Esophagus (tissue), 2 donors: Measurements from ENCODE around the gene KIRREL1. TPM values are rescaled to one million over a fixed set of nuclear protein-coding genes. Genes with fewer than 3 reads are reported as not detected.

Source experiments
- H3K27ac ChIP-seq, 2 donors: one replicate each; pipeline ENCODE4 v1.5.1; 2013; ENCODE audit warnings: low read depth in 2 of 2, mild to moderate bottlenecking in 2 of 2, inconsistent platforms in 1 of 2, low read length in 1 of 2, moderate library complexity in 1 of 2
- H3K27me3 ChIP-seq, 2 donors: one replicate each; pipeline ENCODE4 v1.6.1; 2013; ENCODE audit warnings: low read length in 2 of 2, control low read depth in 1 of 2, mild to moderate bottlenecking in 1 of 2; ENCODE audit not compliant: insufficient read depth in 2 of 2, control insufficient read depth in 1 of 2
- H3K36me3 ChIP-seq, 2 donors: one replicate each; pipeline ENCODE4 v1.6.1; 2013; ENCODE audit warnings: low read length in 1 of 2; ENCODE audit not compliant: control insufficient read depth in 2 of 2, insufficient read depth in 2 of 2
- H3K4me1 ChIP-seq, 2 donors: one replicate each; pipeline ENCODE4 v1.6.1; 2013; ENCODE audit warnings: low read length in 1 of 2; ENCODE audit not compliant: control insufficient read depth in 2 of 2, insufficient read depth in 2 of 2
- H3K4me3 ChIP-seq, 2 donors: one replicate each; pipeline ENCODE4 v1.5.1; 2013; ENCODE audit warnings: low read length in 2 of 2, mild to moderate bottlenecking in 2 of 2, low read depth in 1 of 2, moderate library complexity in 1 of 2
- H3K9me3 ChIP-seq, 2 donors: one replicate each; pipeline ENCODE4 v1.6.1; 2013; ENCODE audit warnings: mild to moderate bottlenecking in 2 of 2, low read depth in 1 of 2, low read length in 1 of 2, moderate library complexity in 1 of 2; ENCODE audit not compliant: control insufficient read depth in 2 of 2, insufficient read depth in 1 of 2
- WGBS, 2 donors: extraction: QIAGEN DNeasy Blood & Tissue Kit; methylation state at CpG; one replicate each; pipeline ENCODE4 v1.1.7; 2013; 5-methylcytosine and 5-hydroxymethylcytosine counted together
- polyA plus RNA-seq, 2 donors: library from polyadenylated mRNA; stranded (reverse); fragments of 200-250 nt; gene quantifications; one replicate each; pipeline ENCODE4 v1.2.3, GENCODE V29; 2013
- donor health status: healthy with polysubstance abuse.
- donor health status: Bipolar disorder and iron deficiency.

Gene KIRREL1
- polyA plus RNA-seq, 2 donors: 2.9 to 3.7 TPM

DNA sequence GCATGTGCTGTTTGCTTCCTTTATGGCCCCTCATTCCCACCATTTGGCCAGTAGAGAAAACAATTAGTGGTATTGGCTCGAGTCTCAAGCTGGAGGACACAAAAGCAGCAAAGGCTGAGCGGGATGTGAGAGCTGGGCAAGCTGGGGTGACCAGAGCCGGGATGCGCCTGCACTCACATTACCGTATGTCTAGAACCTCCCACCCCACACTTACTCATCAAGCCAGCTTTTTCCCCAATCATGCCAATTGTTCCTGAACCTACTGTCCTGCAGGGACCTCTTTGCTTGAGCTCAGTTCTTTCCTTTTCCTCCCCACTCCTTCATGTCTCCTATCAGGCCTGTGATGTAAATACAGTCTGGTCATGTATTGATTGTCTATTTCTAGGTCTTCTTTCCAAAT lies 45.9 kb downstream of the KIRREL1 start:
- H3K4me1 ChIP-seq: peaks cover 5% of the 10 kb centered on the region in 2 donors
- H3K27me3 ChIP-seq: no peaks in the 10 kb centered on the region
- no peak overlapping the region for H3K4me3 ChIP-seq
- WGBS, 2 donors: 71 to 75% methylated on average over 5 of the region's 5 CpGs
- H3K27ac ChIP-seq: no peak overlapping the region
- H3K36me3 ChIP-seq: no peaks in the 10 kb centered on the region
- no peaks in the 10 kb centered on the region for H3K9me3 ChIP-seq

DNA sequence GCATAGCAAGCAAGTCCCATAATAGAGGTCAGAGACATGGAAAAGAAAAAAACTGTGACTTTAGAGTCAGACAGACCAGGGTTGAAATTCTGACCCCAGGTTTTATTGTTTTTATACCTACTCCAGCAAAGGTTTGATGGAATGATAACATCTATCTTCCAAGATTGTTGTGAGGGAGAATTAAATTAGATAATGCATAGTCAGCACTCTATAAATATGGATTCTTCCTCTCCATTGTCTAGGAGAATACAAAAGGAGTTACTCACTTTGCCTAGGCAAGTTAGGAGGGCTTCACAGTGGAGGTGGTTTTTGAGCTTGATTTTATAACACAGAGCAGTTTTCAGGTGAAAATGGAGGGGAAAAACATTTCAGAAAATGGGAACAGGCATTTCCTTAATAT lies 46.9 kb downstream of the KIRREL1 start:
- Histone ChIP-seq H3K27ac (no peak overlapping the region), H3K4me3 (no peak overlapping the region), H3K4me1 (peaks cover 5% of the 10 kb centered on the region in 2 donors), H3K36me3 (no peaks in the 10 kb centered on the region), H3K9me3 (no peaks in the 10 kb centered on the region), H3K27me3 (no peaks in the 10 kb centered on the region)

DNA sequence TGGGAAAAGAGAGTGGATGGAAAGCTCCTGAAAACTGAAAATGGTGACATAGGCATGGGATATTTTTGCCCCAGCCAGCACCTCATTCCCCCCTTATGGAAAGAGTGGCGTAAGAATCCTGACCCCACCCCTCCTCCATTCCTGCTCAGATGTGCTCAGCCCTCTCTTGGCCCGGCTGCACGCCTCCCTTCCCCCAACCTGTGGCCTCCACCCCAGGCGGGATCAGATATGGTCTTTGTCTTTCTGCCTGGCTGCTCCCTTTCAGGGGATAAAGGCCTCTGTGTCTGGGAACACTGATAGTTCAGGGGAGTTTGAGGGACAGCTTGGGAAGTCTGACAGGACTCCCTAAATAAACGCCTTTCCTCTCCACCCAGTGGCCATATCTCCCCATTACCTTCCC lies 49.8 kb downstream of the KIRREL1 start:
- Histone ChIP-seq H3K27me3 (no peaks in the 10 kb centered on the region), H3K4me3 (no peak overlapping the region), H3K36me3 (no peaks in the 10 kb centered on the region), H3K9me3 (no peaks in the 10 kb centered on the region), H3K4me1 (no peaks in the 10 kb centered on the region), H3K27ac (no peak overlapping the region)
- 62 to 64% methylated on average over 5 of the region's 5 CpGs for WGBS, 2 donors

GRCh38 chr1:158045639-158046038 lies 52.2 kb downstream of the KIRREL1 start:
- H3K36me3 ChIP-seq: no peaks in the 10 kb centered on the region
- 14 to 16% methylated on average over 2 of the region's 2 CpGs for WGBS, 2 donors
- no peak overlapping the region for H3K27ac ChIP-seq
- H3K4me3 ChIP-seq: no peak overlapping the region
- no peaks in the 10 kb centered on the region for H3K4me1 ChIP-seq
- H3K27me3 ChIP-seq: no peaks in the 10 kb centered on the region
- H3K9me3 ChIP-seq: no peaks in the 10 kb centered on the region

DNA sequence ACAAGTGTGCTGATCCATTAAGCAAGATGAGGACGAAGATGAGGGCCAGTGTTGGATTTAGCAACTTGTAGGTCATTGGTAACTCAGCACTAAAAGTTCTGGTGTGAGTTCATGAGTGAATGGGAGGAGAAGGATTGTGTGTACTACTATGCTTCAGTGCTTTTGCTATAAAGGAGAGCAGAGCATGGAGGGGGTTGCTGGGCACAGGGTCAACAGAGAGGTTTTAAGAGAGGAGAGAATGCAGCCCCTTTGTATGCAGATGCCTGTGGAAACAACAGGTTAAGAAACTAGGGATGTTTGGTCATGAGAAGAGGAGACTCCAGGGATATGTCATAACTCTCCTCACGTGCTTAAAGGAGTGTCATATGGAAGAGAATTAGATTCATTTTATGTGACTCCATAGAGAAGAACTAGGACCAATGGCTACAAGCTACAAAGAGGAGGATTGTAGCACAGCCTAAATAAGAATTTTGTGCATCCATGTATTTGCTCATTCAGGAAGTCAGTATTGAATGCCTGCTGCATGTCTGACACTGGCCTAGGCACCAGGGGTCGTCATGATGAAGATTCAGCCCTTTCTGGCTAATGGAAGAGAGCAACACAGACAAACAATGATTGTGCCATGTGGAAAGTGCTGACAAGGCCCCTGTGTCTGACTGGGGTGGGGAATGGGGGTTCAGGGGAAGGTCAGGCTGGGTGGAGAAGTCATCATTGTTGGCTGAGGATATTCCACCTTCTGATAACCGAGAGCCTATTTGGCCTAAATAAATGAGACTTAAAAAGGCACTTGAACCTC lies 53.5 kb downstream of the KIRREL1 start:
- Histone ChIP-seq H3K4me3 (no peak overlapping the region), H3K36me3 (peaks cover 0 to 2% of the 10 kb centered on the region in 2 donors), H3K4me1 (no peaks in the 10 kb centered on the region), H3K9me3 (no peaks in the 10 kb centered on the region), H3K27me3 (no peaks in the 10 kb centered on the region), H3K27ac (no peak overlapping the region)
- WGBS, 2 donors: 54 to 55% methylated on average over 4 of the region's 4 CpGs

GRCh38 chr1:158048371-158049067 lies 55.1 kb downstream of the KIRREL1 start:
- Histone ChIP-seq H3K4me3 (no peak overlapping the region), H3K27ac (no peak overlapping the region), H3K36me3 (peaks cover 0 to 2% of the 10 kb centered on the region in 2 donors), H3K9me3 (no peaks in the 10 kb centered on the region), H3K4me1 (no peaks in the 10 kb centered on the region), H3K27me3 (no peaks in the 10 kb centered on the region)
- 71 to 78% methylated on average over 8 of the region's 8 CpGs for WGBS, 2 donors

DNA sequence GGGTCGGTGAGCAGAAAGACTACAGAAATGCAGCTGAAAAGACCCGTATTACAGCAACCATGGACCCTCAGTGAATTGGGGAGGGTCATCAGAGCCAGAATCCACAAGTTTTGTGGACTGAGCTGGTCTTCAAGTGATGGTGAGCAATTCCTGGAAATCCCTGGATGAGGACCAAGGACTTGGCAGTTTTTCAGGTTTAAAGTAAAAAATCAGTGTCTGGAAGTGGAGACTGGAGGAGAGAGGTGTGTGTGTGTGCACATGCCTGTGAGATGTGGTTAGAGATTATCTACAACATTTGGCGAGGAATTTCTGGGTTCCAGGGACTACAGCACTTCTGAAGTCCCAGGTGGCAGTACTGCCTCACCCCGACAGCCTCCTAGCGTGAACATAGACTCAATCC lies 56.4 kb downstream of the KIRREL1 start:
- H3K9me3 ChIP-seq: no peaks in the 10 kb centered on the region
- no peak overlapping the region for H3K27ac ChIP-seq
- no peaks in the 10 kb centered on the region for H3K27me3 ChIP-seq
- peaks cover 0 to 2% of the 10 kb centered on the region in 2 donors for H3K36me3 ChIP-seq
- 71 to 73% methylated on average over 5 of the region's 5 CpGs for WGBS, 2 donors
- H3K4me3 ChIP-seq: no peak overlapping the region
- H3K4me1 ChIP-seq: no peaks in the 10 kb centered on the region

DNA sequence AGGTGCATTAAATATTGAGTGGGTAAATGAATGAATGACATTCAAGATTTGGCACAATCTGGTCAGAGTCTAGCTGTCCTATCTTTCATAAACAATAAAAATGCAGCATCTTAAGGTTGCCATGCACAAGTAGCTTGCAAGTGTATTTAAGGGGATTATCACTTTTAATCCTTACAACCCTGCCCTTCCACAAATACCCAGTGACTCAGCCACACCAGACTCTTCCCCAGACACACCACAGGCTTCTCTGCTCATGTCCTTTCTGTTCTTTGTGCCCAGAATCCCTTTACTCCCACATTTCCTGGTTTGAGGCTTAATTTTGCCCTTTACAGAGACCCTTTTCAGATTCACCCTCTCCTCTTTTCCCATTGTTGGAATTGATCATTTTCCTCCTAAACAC lies 59.8 kb downstream of the KIRREL1 start:
- H3K4me1 ChIP-seq: no peaks in the 10 kb centered on the region
- H3K27ac ChIP-seq: no peak overlapping the region
- H3K36me3 ChIP-seq: peaks cover 0 to 2% of the 10 kb centered on the region in 2 donors
- no peaks in the 10 kb centered on the region for H3K9me3 ChIP-seq
- H3K4me3 ChIP-seq: no peak overlapping the region
- no peaks in the 10 kb centered on the region for H3K27me3 ChIP-seq

GRCh38 chr1:158054721-158055120 lies 61.3 kb downstream of the KIRREL1 start:
- 96% methylated on average over 4 of the region's 4 CpGs for whole genome bisulfite sequencing, 2 donors
- H3K27ac ChIP-seq: no peak overlapping the region
- H3K27me3 ChIP-seq: no peaks in the 10 kb centered on the region
- H3K4me3 ChIP-seq: no peak overlapping the region
- peaks cover 0 to 4% of the 10 kb centered on the region in 2 donors for H3K36me3 ChIP-seq
- H3K4me1 ChIP-seq: no peaks in the 10 kb centered on the region
- no peaks in the 10 kb centered on the region for H3K9me3 ChIP-seq

DNA sequence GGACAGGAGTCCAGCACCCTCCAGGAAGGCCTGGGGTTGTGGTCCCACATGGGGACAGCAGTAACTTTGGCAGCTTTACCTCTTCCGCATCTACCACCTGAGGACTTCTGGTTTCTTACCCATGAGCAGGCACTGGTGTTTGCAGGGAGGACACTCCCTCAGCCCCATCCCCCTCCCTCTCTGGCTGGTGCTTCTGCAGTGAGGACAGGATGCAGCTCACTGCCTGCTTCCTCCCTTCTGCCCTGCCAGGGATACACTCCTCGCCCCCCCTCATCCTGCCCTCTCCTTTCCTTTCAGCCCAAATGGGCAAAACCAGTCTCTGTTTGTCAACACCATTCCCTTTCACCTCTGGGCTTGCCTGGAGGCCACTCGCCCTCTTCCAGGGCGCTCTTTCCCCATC lies 62.4 kb downstream of the KIRREL1 start:
- Histone ChIP-seq H3K4me1 (no peaks in the 10 kb centered on the region), H3K9me3 (no peaks in the 10 kb centered on the region), H3K27ac (no peak overlapping the region), H3K4me3 (no peak overlapping the region), H3K36me3 (peaks cover 0 to 4% of the 10 kb centered on the region in 2 donors), H3K27me3 (no peaks in the 10 kb centered on the region)
- WGBS, 2 donors: 77 to 78% methylated on average over 4 of the region's 4 CpGs
